H9 (cell line): ENCODE measurements around the gene RDH5. TPM values are rescaled to one million over a fixed set of nuclear protein-coding genes. Genes with fewer than 3 reads are reported as not detected.
A peak's percentile ranks its signal among the peaks of the same experiment; 100 is the strongest.

Source experiments
- DNase-seq: peaks from one replicate; pipeline ENCODE4 v3.0.0-alpha.2; 2017
- H2AFZ ChIP-seq: one replicate; pipeline ENCODE4 v1.6.1; 2013; ENCODE audit warnings: mild to moderate bottlenecking, low read length, control low read depth, moderate library complexity
- H2AK5ac ChIP-seq: 2 replicates; pipeline ENCODE4 v1.6.1; 2013; ENCODE audit warnings: low read length, control low read depth, mixed read lengths; ENCODE audit not compliant: insufficient read length
- H2BK120ac ChIP-seq: one replicate; pipeline ENCODE4 v1.6.1; 2013; ENCODE audit warnings: low read depth, mild to moderate bottlenecking, low read length, control low read depth, inconsistent platforms; ENCODE audit not compliant: poor library complexity, severe bottlenecking
- H2BK12ac ChIP-seq: 2 replicates; pipeline ENCODE4 v1.6.1; 2013; ENCODE audit warnings: low read length, control low read depth, mixed read lengths, low read depth; ENCODE audit not compliant: insufficient read length
- H2BK15ac ChIP-seq: 2 replicates; pipeline ENCODE4 v1.6.1; 2013; ENCODE audit warnings: low read depth, low read length, control low read depth
- H2BK20ac ChIP-seq: one replicate; pipeline ENCODE4 v1.6.1; 2013; ENCODE audit warnings: low read depth, mild to moderate bottlenecking, low read length, control low read depth, inconsistent platforms; ENCODE audit not compliant: poor library complexity, severe bottlenecking
- H2BK5ac ChIP-seq: 2 replicates; pipeline ENCODE4 v1.6.1; 2013; ENCODE audit warnings: low read length, control low read depth, mixed read lengths; ENCODE audit not compliant: insufficient read length
- H3K14ac ChIP-seq: 2 replicates; pipeline ENCODE4 v1.6.1; 2013; ENCODE audit warnings: low read length, control low read depth; ENCODE audit not compliant: insufficient read depth
- H3K18ac ChIP-seq: 2 replicates; pipeline ENCODE4 v1.6.1; 2013; ENCODE audit warnings: low read depth, mild to moderate bottlenecking, mixed read lengths, low read length, control low read depth; ENCODE audit not compliant: insufficient read length
- H3K23ac ChIP-seq: 2 replicates; pipeline ENCODE4 v1.6.1; 2013; ENCODE audit warnings: low read length, control low read depth, mixed read lengths, low read depth; ENCODE audit not compliant: insufficient read length
- H3K23me2 ChIP-seq: 2 replicates; pipeline ENCODE4 v1.6.1; 2013; ENCODE audit warnings: low read depth, mild to moderate bottlenecking, mixed read lengths, low read length, control low read depth; ENCODE audit not compliant: insufficient read length, poor library complexity, severe bottlenecking
- H3K27ac ChIP-seq: 2 replicates; pipeline ENCODE4 v1.5.1; 2013; ENCODE audit warnings: low read length, control low read depth, mixed read lengths, low read depth; ENCODE audit not compliant: insufficient read length
- H3K27me3 ChIP-seq: 2 replicates; pipeline ENCODE4 v1.6.1; 2013; ENCODE audit warnings: low read length, control low read depth, inconsistent platforms; ENCODE audit not compliant: insufficient read depth
- H3K4ac ChIP-seq: 2 replicates; pipeline ENCODE4 v1.6.1; 2013; ENCODE audit warnings: low read depth, mild to moderate bottlenecking, control low read depth, inconsistent platforms, low read length, moderate library complexity
- H3K4me1 ChIP-seq: 2 replicates; pipeline ENCODE4 v1.6.1; 2013; ENCODE audit warnings: low read length, control low read depth, inconsistent platforms; ENCODE audit not compliant: insufficient read depth
- H3K4me2 ChIP-seq: 2 replicates; pipeline ENCODE4 v1.6.1; 2013; ENCODE audit warnings: low read length, control low read depth, mixed read lengths; ENCODE audit not compliant: insufficient read length, insufficient read depth
- H3K56ac ChIP-seq: 2 replicates; pipeline ENCODE4 v1.6.1; 2013; ENCODE audit warnings: low read depth, mild to moderate bottlenecking, mixed read lengths, low read length, control low read depth; ENCODE audit not compliant: insufficient read length
- H3K79me1 ChIP-seq: 2 replicates; pipeline ENCODE4 v1.6.1; 2013; ENCODE audit warnings: low read depth, mild to moderate bottlenecking, moderate library complexity, low read length, control low read depth, inconsistent platforms; ENCODE audit not compliant: insufficient read depth, poor library complexity, severe bottlenecking
- H3K79me2 ChIP-seq: 2 replicates; pipeline ENCODE4 v1.6.1; 2013; ENCODE audit warnings: low read length, control low read depth, inconsistent platforms; ENCODE audit not compliant: insufficient read depth
- H3K9ac ChIP-seq: 2 replicates; pipeline ENCODE4 v1.6.1; 2013; ENCODE audit warnings: low read length, control low read depth, mixed read lengths; ENCODE audit not compliant: insufficient read length; ENCODE audit errors: extremely low read depth
- H3K9me3 ChIP-seq: one replicate; pipeline ENCODE4 v1.6.1; 2013; ENCODE audit warnings: low read depth, low read length, inconsistent platforms; ENCODE audit not compliant: control insufficient read depth
- H3T11ph ChIP-seq: one replicate; pipeline ENCODE4 v1.6.1; 2013; ENCODE audit warnings: mild to moderate bottlenecking, low read length, control low read depth, inconsistent platforms
- H4K20me1 ChIP-seq: one replicate; pipeline ENCODE4 v1.6.1; 2013; ENCODE audit not compliant: control insufficient read depth, insufficient read length, insufficient read depth
- H4K5ac ChIP-seq: 2 replicates; pipeline ENCODE4 v1.6.1; 2013; ENCODE audit warnings: low read depth, mild to moderate bottlenecking, mixed read lengths, low read length, control low read depth; ENCODE audit not compliant: insufficient read length
- H4K8ac ChIP-seq: replicated peaks from 2 replicates; pipeline ENCODE4 v1.6.1; 2013; ENCODE audit warnings: low read length, control low read depth, mixed read lengths, low read depth; ENCODE audit not compliant: insufficient read length
- H4K91ac ChIP-seq: 2 replicates; pipeline ENCODE4 v1.6.1; 2013; ENCODE audit warnings: low read depth, mild to moderate bottlenecking, moderate library complexity, mixed read lengths, low read length, control low read depth; ENCODE audit not compliant: insufficient read length
- H3K27ac Mint-ChIP-seq, 3 experiments: 2 replicates in 2 of 3; 3 replicates in 1 of 3; pipeline ENCODE4 v1.8.0; 2020 to 2021; ENCODE audit warnings: mixed read lengths in 3 of 3, mild to moderate bottlenecking in 1 of 3, moderate library complexity in 1 of 3
- H3K27me3 Mint-ChIP-seq: 2 replicates; pipeline ENCODE4 v1.8.0; 2021; ENCODE audit warnings: low read depth, mild to moderate bottlenecking, moderate library complexity, mixed read lengths
- H3K36me3 Mint-ChIP-seq, 3 experiments: 2 replicates in 2 of 3; 3 replicates in 1 of 3; pipeline ENCODE4 v1.8.0; 2020 to 2021; ENCODE audit warnings: low read depth in 3 of 3, mixed read lengths in 3 of 3; ENCODE audit not compliant: insufficient read depth in 1 of 3
- H3K4me1 Mint-ChIP-seq, 2 experiments: 2 replicates each; pipeline ENCODE4 v1.8.0; 2020; ENCODE audit warnings: mixed read lengths in 2 of 2
- H3K4me3 Mint-ChIP-seq, 2 experiments: 2 replicates in 1 of 2; 3 replicates in 1 of 2; pipeline ENCODE4 v1.8.0; 2020 to 2021; ENCODE audit warnings: mild to moderate bottlenecking in 2 of 2, mixed read lengths in 2 of 2, moderate library complexity in 1 of 2
- H3K9me3 Mint-ChIP-seq, 2 experiments: 2 replicates in 1 of 2; 3 replicates in 1 of 2; pipeline ENCODE4 v1.8.0; 2020; ENCODE audit warnings: mild to moderate bottlenecking in 2 of 2, mixed read lengths in 2 of 2, moderate library complexity in 1 of 2
- WGBS: extraction: QIAGEN DNeasy Blood & Tissue Kit; methylation state at CpG from one replicate; pipeline ENCODE4 v1.1.7; 2013; ENCODE audit warnings: missing lambda C conversion rate, low lambda C conversion rate, mixed read lengths; ENCODE audit not compliant: insufficient read length; ENCODE audit errors: extremely low coverage; 5-methylcytosine and 5-hydroxymethylcytosine counted together
- total RNA-seq: library from RNA; stranded (reverse); gene quantifications from 2 replicates; pipeline ENCODE4 v1.2.1, GENCODE V29; 2021
- TF ChIP-seq, protein P1 (sequence below): fragments of 200-600 bp; sonication (generic); conservative IDR thresholded peaks from 3 replicates; pipeline ENCODE4 v1.8.0; 2021; ENCODE audit warnings: antibody characterized with exemption, mild to moderate bottlenecking

RDH5 gene
- total RNA-seq, 1 experiment from 2014 or later, result 6.6 TPM

- H3K27ac Mint-ChIP-seq, result peak overlapping the region in 2 of 3 experiments; percentile 51 to 80; a peak in 1 of 7 replicates
- H3K27ac ChIP-seq, result no peak overlapping the region
These were observed 6.8 kb downstream of the RDH5 start for GRCh38 chr12:55726971-55727370.

More at GRCh38 chr12:55726971-55727370, 6.8 kb downstream of the RDH5 start:
- no peak overlapping the region for H3K23ac ChIP-seq
- no peak overlapping the region for H3K9ac ChIP-seq
- Mint-ChIP-seq H3K4me3 (peak overlapping the region; percentile 89 to 93), H3K27me3 (no peaks in the 10 kb centered on the region; the same call in 1 of the 2 replicates), H3K36me3 (peaks cover 21 to 46% (median 46%) of the 10 kb centered on the region in 3 experiments; a peak in 6 of 7 replicates), H3K4me1 (peaks cover 33 to 38% of the 10 kb centered on the region in 2 experiments), H3K9me3 (no peaks in the 10 kb centered on the region; a peak in 1 of 5 replicates)
- H4K91ac ChIP-seq, result no peak overlapping the region
- H3K79me1 ChIP-seq, result peaks cover 7% of the 10 kb centered on the region
- no peak overlapping the region for H3K4ac ChIP-seq
- H2BK5ac ChIP-seq, result no peak overlapping the region
- H2BK20ac ChIP-seq, result no peak overlapping the region
- DNase-seq, result peak; percentile 38
- no CpG with 5 or more reads among the region's 10 CpGs for WGBS
- no peak overlapping the region for H2AK5ac ChIP-seq
- peaks cover 3% of the 10 kb centered on the region; the same call in 1 of the 2 replicates for H3K4me1 ChIP-seq
- peaks cover 7% of the 10 kb centered on the region; the same call in 1 of the 2 replicates for H3K79me2 ChIP-seq
- H3K4me2 ChIP-seq, result peak overlapping the region; percentile 83
- H2AFZ ChIP-seq, result no peak overlapping the region
- peaks cover 14% of the 10 kb centered on the region for H3K23me2 ChIP-seq
- H3K56ac ChIP-seq, result no peak overlapping the region
- H4K5ac ChIP-seq, result no peak overlapping the region
- H3T11ph ChIP-seq, result no peak overlapping the region
- H2BK12ac ChIP-seq, result no peak overlapping the region
- H3K27me3 ChIP-seq, result no peaks in the 10 kb centered on the region
- no peaks in the 10 kb centered on the region for H3K9me3 ChIP-seq
- H4K8ac ChIP-seq, result no peak overlapping the region
- H2BK15ac ChIP-seq, result no peak overlapping the region
- H2BK120ac ChIP-seq, result no peak overlapping the region
- TF ChIP-seq, protein P1, sequence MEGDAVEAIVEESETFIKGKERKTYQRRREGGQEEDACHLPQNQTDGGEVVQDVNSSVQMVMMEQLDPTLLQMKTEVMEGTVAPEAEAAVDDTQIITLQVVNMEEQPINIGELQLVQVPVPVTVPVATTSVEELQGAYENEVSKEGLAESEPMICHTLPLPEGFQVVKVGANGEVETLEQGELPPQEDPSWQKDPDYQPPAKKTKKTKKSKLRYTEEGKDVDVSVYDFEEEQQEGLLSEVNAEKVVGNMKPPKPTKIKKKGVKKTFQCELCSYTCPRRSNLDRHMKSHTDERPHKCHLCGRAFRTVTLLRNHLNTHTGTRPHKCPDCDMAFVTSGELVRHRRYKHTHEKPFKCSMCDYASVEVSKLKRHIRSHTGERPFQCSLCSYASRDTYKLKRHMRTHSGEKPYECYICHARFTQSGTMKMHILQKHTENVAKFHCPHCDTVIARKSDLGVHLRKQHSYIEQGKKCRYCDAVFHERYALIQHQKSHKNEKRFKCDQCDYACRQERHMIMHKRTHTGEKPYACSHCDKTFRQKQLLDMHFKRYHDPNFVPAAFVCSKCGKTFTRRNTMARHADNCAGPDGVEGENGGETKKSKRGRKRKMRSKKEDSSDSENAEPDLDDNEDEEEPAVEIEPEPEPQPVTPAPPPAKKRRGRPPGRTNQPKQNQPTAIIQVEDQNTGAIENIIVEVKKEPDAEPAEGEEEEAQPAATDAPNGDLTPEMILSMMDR, result no peak
- no peaks in the 10 kb centered on the region for H4K20me1 ChIP-seq
- no peak overlapping the region; the same call in 1 of the 2 replicates for H3K14ac ChIP-seq
- no peak overlapping the region for H3K18ac ChIP-seq
